Measurements from ENCODE around the gene MOK.

The MOK gene

DNA sequence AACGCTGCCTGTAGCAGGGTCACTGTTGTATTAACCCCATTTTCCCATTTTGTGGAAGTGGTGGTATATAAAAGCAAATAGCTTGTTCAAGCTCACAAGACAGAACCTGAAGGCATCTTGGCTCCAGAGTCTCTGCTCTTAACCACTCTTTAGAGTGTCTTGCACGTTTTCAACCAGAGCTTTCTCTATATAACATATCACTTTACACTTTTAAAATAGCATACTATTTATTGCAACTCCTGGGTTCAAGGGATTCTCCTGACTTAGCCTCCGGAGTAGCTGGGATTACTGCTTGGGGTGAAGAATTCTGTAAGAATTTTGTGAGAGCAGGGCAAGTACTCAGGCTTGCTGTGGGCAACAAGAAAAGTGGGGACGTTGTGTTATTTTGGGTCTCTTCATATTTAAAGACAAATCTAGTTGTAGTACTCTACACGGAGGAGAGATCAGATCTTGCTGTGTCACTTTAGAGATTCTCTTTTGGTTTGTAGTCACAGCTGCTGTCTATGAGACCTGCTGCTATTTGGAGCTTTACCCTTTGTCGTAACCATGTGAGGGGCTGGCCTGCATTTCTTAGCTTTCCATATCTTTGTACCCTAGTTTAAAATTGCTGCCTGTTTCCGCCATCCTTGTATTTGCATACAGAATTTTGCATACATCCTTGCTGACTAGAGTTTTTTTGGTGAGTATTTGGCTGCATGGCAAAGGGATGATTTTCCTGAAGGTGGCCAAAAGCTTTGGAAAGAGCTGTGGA is 124.5 kb downstream of the MOK start:
- DNase-seq (ENCODE audit: low read depth) = no peak
- no peak overlapping the region for H3K4me3 ChIP-seq (ENCODE audit: low read depth, low read length)
- TF ChIP-seq POLR2A (IDR thresholded peaks at IDR 0.05; ENCODE audit: extremely low read depth, insufficient read length) (no peak), MYC (IDR thresholded peaks at IDR 0.05; ENCODE audit: low read depth, low read length) (no peak)
- TF ChIP-seq, protein P1, sequence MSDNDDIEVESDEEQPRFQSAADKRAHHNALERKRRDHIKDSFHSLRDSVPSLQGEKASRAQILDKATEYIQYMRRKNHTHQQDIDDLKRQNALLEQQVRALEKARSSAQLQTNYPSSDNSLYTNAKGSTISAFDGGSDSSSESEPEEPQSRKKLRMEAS (IDR thresholded peaks at IDR 0.05; ENCODE audit: low read depth, low read length) = no peak
- TF ChIP-seq, protein P2, sequence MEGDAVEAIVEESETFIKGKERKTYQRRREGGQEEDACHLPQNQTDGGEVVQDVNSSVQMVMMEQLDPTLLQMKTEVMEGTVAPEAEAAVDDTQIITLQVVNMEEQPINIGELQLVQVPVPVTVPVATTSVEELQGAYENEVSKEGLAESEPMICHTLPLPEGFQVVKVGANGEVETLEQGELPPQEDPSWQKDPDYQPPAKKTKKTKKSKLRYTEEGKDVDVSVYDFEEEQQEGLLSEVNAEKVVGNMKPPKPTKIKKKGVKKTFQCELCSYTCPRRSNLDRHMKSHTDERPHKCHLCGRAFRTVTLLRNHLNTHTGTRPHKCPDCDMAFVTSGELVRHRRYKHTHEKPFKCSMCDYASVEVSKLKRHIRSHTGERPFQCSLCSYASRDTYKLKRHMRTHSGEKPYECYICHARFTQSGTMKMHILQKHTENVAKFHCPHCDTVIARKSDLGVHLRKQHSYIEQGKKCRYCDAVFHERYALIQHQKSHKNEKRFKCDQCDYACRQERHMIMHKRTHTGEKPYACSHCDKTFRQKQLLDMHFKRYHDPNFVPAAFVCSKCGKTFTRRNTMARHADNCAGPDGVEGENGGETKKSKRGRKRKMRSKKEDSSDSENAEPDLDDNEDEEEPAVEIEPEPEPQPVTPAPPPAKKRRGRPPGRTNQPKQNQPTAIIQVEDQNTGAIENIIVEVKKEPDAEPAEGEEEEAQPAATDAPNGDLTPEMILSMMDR (IDR thresholded peaks at IDR 0.05; ENCODE audit: low read depth, low read length) = no peak

Data from NB4 (cell line).